RWPE1 (cell line): ENCODE measurements around the gene PCSK7.
"Not testable (repeated sequence)": the region's sequence is repeated elsewhere in the genome, so short reads cannot be mapped to it uniquely, and the experiment has no call there.

ENCODE experiments used
- CTCF ChIA-PET: fragments of 350-600 bp; sonication (Branson Sonifier 250); formaldehyde crosslinking; extraction: SDS; loops from one replicate; lab custom pipeline; 2021; lab: Yijun Ruan, JAX
- POLR2A ChIA-PET: fragments of 400-600 bp; formaldehyde crosslinking; extraction: SDS; loops from one replicate; lab custom pipeline; 2020; ENCODE audit warnings: antibody characterized with exemption; ENCODE audit not compliant: low non-redundant PET; lab: Yijun Ruan, JAX
- DNase-seq: peaks from one replicate; pipeline ENCODE4 v3.0.0; 2012; ENCODE audit warnings: low spot score
- H3K27ac ChIP-seq: fragments of 450-650 bp; 2 replicates; pipeline ENCODE4 v1.5.1; 2017
- CTCF ChIP-seq: fragments of 450-650 bp; conservative IDR thresholded peaks from 2 replicates; pipeline ENCODE4 v1.5.1; 2017; ENCODE audit warnings: low read depth, mild to moderate bottlenecking

PCSK7 gene

GRCh38 chr11:117269856-117270255 is 38.0 kb upstream of the PCSK7 start:
- ChIA-PET CTCF (interaction anchor here (0.7 kb wide), 1 partner anchor 14 kb away, joined by 3 read pairs; no protein-coding TSS in a partner anchor), POLR2A (no interaction called here)
- H3K27ac ChIP-seq = no peak overlapping the region
- DNase-seq = no peak
- TF ChIP-seq CTCF = no peak

- DNase-seq = no peak
- POLR2A ChIA-PET = no interaction called here
- no peak for TF ChIP-seq CTCF
- no peak overlapping the region for H3K27ac ChIP-seq
- CTCF ChIA-PET = no interaction called here
Measured at GRCh38 chr11:117265745-117266144, 33.9 kb upstream of the PCSK7 start.

GRCh38 chr11:117264624-117265323 is 32.9 kb upstream of the PCSK7 start:
- POLR2A ChIA-PET, CTCF ChIA-PET, DNase-seq, H3K27ac ChIP-seq: not testable (repeated sequence)

GRCh38 chr11:117259417-117259816 is 27.5 kb upstream of the PCSK7 start:
- CTCF ChIA-PET = no interaction called here
- POLR2A ChIA-PET = no interaction called here
- no peak for DNase-seq
- H3K27ac ChIP-seq = no peak overlapping the region
- TF ChIP-seq CTCF = no peak

- H3K27ac ChIP-seq = no peak overlapping the region
- CTCF ChIA-PET = no interaction called here
- TF ChIP-seq CTCF = no peak
- POLR2A ChIA-PET = no interaction called here
- DNase-seq = no peak
Measured at GRCh38 chr11:117258576-117258975, 26.7 kb upstream of the PCSK7 start.

- TF ChIP-seq CTCF = no peak
- ChIA-PET CTCF (interaction anchor here (0.8 kb wide), 1 partner anchor 17 kb away, joined by 3 read pairs; no protein-coding TSS in a partner anchor), POLR2A (no interaction called here)
- no peak overlapping the region for H3K27ac ChIP-seq
- no peak for DNase-seq
Measured at GRCh38 chr11:117256573-117256972, 24.7 kb upstream of the PCSK7 start.

GRCh38 chr11:117255966-117256365 is 24.1 kb upstream of the PCSK7 start:
- no peak for TF ChIP-seq CTCF
- POLR2A ChIA-PET = no interaction called here
- CTCF ChIA-PET = interaction anchor here (0.6 to 0.8 kb wide), 2 partner anchors 13 to 16 kb away, joined by 3 read pairs; no protein-coding TSS in a partner anchor
- no peak overlapping the region for H3K27ac ChIP-seq
- no peak for DNase-seq
